Frontal cortex (tissue), 4 donors: ENCODE data around the gene RXRA. TPM values are rescaled to one million over a fixed set of nuclear protein-coding genes. Genes with fewer than 3 reads are reported as not detected.
A peak's percentile ranks its signal among the peaks of the same experiment; 100 is the strongest.

ENCODE experiments used
- DNase-seq, 2 donors: peaks; one replicate each; pipeline ENCODE4 v3.0.0; 2012; ENCODE audit warnings: low spot score in 2 of 2
- FAIRE-seq: peaks from 2 replicates; lab custom pipeline; 2012; peaks lifted over from hg19 to GRCh38; lab: Jason Lieb, UNC
- total RNA-seq: library from RNA; depleted of rRNA; stranded (reverse); fragments of >200 nt; gene quantifications from one replicate; pipeline ENCODE4 v1.2.3, GENCODE V29; 2014
- donor health status: control.
- donor health status: control.
- donor health status: control.

Gene RXRA
- total RNA-seq, 1 donor from 2014 or later = 3.7 TPM

DNA sequence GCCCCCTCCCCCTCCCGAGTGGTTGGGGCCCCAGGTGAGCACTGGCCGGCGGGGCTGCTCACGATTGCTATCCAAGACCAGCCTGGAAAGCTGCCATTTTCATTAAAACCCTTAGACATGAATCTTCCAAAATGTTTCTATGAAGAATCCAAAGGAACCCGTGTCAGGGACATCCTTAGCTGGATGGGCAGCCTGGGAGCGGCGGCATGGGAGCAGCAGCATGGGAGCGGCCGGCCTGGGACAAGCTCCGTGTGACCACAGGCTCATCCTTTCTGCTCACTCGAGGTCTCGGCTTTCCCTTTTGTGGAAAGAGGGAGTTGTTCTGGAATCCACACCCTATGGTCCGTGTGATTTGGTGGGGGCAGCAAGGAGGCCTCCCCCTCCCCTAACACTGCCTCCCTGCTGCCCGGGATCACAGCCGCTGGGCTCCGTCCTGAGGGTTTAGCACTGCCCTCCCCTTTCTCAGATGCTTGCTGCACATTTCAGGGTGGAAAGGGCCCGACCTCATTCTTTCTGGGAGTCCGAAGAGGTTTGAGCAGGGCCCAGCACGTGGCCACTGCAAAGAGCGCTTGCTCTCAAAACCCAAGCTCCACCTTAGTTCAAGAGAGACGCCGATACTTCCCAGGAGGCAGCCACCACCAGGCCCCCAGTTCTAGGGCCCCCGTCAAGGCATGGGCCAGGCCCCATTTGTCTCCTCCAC is 127.7 kb downstream of the RXRA start:
- DNase-seq (no peak), FAIRE-seq (no peak)

DNA sequence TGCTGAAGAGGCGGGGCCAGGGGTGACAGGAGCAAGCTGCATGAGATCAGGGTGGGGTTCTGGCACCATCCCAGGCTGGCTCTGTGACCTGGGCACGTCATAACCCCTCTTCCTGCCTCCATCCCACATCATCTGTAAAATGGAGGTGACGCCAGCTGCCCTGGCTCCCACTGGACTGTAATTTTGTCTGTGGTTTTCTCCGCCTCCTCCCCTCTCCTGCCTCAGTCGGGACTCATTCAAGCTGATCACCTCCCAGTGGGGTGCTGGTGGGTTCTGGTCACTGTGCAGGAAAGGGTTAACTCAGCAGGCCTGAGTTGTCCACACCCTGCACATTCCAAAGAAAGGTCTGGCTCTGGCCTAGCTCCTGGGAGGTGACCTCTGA is 128.2 kb downstream of the RXRA start:
- FAIRE-seq = no peak

DNA sequence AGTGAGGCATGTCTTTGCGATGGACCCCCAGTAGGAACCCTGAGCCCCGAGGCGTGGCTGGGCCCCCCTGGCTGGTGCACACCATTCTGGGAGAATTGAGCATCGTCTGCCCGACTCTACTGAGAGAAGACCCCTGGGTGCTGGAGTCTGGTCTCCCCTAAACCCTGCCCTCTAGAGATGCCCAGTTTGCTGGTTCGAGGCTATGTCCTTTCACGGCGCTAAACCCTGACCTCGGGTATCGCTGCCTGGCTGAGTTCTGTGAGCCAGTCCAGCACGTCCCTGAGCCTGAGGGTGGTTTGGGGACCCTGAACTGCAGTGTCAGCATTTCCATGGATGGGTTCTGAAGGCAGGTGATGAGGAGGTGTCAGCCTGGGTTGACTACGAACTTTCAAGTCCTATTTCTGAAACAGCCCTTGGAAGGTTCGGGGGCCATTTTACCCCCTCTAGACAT is 128.8 kb downstream of the RXRA start:
- FAIRE-seq (no peak), DNase-seq (no peak)

More for the DNA sequence above, 128.2 kb downstream of the RXRA start:
- no peak for DNase-seq

DNA sequence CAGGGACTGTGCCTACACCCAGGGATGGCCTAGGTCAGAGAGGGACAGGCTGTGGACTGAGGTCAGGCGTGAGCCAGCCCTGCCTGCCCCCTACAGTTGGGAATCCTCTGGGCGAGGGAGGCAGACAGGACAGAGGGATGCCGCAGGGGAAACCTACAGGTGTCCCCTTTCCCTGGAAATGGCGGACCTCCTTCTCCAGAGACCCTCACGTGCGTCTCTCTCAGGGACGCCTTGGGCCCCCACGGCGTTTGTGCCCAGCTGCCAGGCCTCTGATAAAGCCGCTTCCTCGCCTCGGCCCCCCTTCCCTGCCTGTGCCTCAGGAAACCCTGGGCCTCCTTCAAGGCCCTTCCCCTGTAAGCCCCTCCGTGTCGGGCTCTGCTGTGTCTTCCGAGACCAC is 129.3 kb downstream of the RXRA start:
- FAIRE-seq = no peak
- DNase-seq = no peak

DNA sequence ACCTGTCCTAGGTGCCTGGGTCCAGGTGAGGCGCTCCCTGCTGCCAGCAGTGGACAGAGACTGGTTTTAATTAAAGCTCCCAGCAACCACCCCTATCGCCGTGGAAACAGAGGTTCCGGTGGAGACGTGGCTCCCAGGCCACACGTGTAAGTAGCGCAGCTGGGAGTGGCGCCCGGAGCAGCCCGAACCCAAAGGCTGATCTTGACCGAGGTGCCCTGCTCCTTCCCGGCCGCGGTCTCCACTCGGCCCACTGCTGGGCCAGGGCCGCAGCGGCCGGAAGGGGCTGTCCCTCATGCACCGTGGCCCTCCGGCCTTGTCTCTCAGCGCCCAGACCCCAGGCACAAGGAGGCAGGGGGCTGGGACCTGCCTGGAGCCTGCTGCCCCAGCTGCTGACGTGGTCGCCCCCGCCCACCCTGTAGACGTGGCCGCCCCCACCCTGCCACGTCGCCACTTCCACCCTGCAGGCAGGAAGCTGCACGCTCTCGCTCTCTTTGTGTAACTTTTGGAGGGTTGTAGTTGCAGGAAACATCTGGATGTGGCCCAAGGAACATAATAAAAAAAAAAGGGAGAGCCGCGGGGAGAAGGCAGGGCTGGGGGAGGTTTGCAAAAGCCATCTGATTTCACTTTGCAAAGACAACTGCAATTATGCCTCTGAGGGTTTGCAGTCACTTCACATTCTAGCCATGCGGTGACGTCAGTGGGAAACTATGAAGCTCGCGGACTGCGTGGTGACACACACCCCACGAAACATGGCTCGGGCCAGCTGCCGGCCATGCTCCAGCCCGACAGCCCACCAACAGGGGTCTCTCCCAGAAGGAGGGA is 129.9 kb downstream of the RXRA start:
- DNase-seq (peak in 1 of 2 donors; percentile 83), FAIRE-seq (no peak)

DNA sequence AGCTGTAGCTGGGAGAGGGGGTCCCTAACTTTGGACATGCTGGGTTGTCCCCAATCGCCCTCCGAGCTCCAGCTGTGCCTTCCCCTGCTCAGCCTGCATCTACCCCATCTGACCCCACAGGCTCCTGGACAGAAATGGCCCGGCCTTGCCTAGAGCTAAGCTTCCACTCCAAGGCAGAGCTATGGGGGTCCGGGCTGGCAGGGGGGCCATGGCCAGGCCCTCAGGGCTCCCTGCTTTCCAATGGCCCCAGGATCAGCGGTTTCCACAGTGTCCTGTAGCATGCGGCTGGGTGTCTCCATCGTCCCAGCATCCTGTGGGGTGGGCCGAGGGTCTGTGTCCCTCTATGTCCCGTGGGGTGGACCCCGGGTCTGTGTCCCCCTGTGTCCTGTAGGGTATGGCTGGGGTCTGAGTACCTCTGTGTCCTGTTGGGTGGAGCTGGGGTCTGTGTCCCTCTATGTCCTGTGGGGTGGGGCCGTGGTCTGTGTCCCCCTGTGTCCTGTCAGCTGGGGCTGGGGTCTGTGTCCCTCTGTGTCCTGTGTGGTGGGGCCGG is 130.6 kb downstream of the RXRA start:
- FAIRE-seq = no peak
- DNase-seq = no peak

DNA sequence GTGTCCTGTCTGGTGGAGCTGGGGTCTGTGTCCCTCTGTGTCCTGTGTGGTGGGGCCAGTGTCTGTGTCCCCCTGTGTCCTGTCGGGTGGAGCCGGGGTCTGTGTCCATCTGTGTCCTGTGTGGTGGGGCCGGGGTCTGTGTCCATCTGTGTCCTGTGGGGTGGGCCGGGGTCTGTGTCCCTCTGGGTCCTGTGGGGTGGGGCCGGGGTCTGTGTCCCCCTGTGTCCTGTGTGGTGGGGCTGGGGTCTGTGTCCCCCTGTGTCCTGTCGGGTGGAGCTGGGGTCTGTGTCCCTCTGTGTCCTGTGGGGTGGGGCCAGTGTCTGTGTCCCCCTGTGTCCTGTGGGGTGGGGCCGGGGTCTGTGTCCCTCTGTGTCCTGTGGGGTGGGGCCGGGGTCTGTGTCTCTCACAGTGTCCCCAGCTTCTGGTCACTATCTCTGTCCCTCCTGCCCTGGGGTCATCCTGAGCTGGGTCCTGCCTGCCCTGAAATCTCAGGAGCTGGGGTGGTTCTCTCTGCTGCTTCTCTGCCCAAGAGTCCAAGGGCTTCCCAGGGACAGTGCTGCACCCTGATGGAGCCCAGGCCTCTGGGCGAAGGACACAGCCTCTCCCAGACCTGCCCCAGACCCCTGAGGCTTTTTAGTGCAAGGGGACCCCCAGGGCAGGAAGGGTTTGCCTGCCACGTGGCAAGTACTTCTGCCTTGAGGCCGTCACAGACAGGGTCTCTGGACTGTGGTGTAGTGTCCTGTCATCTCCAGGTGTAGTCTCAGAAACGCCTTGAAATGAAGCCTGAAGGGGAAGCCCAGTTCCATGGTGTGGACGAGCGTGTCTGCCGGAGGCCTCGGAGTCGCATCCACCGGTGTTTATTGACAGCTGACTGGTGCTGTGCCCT is 131.3 kb downstream of the RXRA start:
- FAIRE-seq (no peak), DNase-seq (no peak)

DNA sequence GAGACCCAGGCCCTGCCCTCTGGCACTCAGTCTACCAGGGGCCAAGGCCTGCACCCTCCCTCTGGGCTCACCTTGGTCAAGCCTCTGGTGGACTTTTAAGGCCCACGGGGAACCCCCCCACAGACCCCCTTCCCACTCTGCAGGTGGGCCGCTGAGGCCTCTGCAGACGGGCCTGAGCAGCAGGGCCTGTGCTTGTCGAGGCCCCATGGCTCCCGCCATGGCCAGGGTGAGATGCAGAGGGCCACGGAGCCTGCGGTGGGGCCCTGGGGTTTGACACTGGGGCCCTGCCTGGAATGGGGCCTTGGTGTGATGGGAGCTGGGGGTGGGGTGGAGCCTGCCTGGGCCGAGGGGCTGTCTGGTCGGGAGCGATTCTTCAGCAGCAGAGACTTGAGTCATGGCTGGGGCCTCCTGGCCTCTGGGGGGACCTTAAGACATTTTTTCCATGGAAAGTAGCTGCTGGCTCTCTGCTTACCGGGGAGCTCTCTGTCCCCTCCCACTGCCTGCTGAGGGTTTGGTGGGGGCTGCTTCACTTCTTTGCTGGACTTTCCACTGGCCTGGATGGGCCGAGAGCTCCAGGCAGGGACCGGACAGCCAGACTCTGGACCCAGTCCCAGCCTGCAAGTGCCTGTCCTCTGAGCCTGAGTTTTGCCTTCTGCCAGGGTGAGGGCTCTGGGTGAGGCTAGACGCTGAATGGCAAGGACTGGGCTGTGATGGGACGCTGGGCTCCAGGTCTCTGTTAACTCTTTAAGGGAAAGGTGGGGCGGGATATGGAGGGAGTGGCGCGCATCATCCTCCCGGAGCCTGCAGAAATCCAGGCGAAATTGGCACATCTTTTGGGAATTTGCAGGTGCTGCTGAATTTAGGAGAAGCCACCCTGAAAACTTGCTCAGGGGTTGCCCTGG is 132.2 kb downstream of the RXRA start:
- DNase-seq (no peak), FAIRE-seq (no peak)

DNA sequence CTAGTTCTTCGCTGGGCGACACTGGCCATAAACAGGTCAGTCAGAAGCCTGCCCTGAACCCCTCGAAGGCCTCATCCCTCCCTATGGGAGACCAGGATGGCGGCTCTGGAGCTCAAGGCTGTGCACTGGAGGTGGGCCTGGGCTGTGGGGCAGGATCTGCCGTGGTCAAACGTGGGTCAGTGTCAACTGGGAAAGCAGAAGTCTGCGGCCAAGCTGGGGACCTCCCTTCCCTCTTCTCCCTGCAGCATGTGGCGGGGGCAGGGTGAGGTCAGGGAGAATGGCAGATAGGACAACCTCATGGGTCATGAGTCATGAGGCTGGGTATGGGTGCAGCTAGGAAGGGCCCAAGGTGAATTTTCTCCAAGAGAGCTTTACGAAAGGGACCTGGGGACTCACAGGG is 132.9 kb downstream of the RXRA start:
- no peak for DNase-seq
- FAIRE-seq = no peak

DNA sequence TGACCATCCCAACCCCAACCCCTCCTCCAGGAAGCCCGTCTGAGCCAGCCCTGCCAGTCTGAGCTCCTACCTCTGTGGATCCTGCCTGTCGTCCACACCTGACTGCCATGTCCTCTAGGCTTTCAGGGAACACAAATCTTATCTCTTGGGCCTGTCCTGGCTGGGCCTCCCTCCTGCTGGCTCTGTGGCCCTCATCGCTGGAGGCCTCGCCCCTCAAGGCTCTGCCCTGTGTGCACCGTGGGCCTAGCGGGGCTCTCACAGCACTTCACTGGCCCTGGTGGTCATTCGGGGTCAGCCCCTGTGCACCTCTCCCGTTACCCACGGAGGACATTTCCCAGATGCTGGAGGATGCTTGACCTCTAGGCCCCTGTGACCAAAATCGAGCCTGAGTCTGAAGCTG is 133.3 kb downstream of the RXRA start:
- DNase-seq (no peak), FAIRE-seq (no peak)

DNA sequence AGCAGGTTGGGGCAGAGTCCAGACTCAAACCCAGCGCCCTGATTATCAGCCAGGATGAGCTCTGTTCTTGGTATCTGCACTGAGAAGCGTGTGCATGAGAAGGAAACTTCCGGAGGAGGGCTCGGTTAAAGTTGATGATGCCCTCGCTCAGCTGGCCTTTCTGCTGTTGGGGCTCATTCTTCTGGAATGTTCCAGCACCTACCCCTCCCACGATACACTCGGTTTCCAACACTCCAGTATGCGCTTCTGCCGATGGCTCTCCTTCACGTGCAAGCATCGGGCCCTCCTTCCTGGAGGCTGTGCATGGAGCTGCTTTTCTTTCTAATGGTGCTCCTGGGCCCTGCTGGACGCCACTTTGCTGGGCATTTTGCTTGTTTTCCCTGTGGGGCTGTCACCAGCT is 134.0 kb downstream of the RXRA start:
- DNase-seq (no peak), FAIRE-seq (no peak)

DNA sequence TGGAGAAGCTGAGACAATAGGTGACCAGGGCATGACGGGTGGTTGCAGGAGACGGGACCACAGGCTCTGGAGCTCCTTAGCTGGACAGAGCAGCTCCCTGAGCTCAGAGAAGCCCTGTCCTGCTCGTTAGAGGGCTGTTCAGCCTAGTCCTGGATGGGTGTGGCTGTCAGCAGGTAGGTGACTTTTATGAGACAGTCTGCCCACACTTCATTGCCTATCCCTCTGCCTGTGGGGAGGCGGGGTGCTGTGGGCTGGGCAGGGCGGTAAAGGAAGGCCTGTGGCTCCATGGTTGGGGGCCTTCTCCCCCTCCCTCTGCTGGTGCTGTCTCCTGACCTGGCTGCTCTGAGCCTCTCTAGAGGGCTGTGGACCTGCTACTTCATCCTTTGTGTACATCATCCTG is 134.6 kb downstream of the RXRA start:
- DNase-seq (no peak), FAIRE-seq (no peak)

DNA sequence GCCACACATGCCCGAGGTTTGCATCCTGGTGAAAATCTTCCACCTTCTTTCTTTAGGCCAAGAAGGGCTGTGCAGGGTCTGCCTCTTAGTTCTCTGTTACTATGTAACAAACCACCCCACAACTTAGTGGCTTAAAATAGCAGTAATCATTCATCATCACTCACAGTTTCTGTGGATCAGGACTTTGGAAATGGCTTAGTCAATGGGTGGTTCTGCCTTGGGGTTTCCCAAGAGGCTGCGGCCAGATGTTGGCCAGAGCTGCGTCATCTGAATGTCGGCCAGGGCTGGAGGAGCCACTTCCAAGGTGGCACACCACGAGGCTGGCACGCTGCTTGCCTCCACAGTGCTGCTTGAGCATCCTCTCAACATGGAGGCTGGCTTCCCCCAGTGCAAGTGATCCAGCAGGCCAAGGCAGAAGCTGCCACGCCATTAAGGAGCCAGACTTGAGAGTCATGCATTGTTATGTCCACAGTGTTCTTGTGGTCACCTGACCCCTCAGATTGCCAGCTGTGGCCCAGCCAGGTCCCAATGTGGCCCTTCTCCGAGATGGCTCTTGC is 135.2 kb downstream of the RXRA start:
- no peak for FAIRE-seq
- no peak for DNase-seq

DNA sequence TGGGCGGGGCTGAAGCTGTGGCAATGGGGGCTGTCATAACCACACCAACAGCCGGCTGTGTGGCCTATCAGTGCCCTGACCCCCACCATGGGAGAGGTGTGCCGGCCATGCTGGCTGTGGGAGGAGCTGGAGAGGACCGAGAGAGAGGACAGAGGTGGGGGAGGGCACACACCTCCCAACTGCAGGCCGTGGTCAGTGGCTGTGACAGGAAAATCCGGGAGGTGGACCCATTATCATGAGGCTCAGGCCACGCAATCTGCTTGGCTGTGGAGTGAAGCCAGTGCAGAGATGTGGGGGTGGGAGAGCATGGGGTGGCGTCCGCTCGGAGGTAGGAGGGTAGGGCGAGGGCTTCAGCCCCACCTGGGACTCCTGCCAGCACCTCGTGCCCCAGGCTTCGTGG is 136.1 kb downstream of the RXRA start:
- no peak for DNase-seq

DNA sequence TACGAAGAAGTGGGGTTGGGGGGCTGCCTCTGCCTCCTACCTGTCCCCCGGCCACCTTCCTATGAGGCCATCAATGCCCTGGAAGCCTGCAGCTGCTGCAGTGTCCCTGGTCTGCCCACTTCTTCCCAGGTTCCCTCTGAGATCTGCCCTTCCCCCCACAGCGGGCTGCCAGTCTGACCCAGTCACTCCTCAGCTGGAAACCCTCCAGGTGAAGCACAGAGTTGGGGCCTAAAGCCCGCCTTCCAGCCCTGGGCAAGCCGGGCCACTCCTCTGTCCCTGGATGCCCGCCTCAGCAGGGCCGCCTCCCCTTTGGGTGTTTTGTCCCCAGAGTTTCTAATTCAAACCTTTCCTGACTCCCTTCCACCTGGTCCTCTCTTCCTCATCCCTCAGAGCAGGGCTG is 137.0 kb downstream of the RXRA start:
- FAIRE-seq = no peak
- no peak for DNase-seq

More for the DNA sequence above, 136.1 kb downstream of the RXRA start:
- no peak for FAIRE-seq

DNA sequence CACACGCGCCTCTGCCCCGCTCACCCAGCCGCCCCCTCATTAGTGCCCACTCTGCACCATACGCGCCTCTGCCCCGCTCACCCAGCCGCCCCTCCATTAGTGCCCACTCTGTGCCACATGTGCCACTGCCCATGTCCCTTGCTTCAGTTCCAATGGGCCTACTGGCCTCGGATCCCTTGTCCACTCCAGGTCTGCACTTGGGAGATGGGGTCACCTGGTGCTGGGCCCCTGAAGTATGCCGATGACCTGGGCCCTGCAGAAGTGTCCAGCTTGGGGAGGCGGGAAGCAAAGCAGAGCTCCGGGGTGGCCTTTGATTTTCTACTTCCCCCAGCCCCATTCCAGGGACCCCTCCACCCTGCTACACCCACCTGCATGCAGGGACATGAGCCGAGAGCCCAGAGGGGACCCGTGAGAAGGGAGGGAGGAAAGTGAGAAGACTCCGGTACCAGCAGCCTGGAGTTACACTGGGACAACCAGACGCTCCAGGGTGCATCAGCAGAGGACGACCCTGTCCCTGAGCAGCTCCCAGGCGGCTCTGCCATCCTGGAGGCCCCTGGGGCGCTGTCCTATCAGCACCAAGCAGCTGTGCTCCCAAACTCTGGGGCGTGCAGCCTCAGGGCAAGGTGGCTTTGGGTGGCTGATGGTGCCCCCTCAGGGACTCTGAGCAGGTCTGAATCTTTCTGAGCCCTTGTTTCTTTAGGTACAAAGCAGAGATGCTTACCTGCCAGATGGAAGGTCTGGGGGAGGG is 140.8 kb downstream of the RXRA start:
- no peak for DNase-seq
- no peak for FAIRE-seq

DNA sequence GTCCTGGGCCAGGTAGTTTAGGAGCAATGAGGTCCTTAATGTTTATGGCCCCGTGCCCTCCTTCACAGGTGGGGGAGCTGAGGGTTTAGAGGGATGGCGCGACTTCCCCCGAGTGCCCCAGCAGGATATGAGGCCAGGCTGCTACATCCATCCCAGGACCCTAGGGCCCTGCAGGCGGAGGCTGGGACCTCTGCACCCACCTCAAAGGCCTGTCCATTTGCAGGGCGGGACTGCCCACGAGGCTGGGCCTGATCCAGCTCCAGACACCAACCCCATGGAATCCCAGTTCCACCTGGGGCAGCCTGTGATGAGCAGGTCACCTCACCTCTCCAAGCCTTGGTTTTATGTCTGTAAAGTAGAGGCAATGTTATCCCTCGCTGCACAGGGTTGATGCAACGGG is 142.1 kb downstream of the RXRA start:
- FAIRE-seq (no peak), DNase-seq (no peak)
